NB4 (cell line): Measurements from ENCODE around the gene HAPLN3.
"Not testable (repeated sequence)": the region's sequence is repeated elsewhere in the genome, so short reads cannot be mapped to it uniquely, and the experiment has no call there.

ENCODE experiments used
- CTCF ChIP-seq: IDR thresholded peaks from one replicate; pipeline ENCODE4 v1.5.1; 2012; ENCODE audit warnings: low read depth, low read length
- POLR2A ChIP-seq: IDR thresholded peaks from 2 replicates; pipeline ENCODE4 v1.6.1; 2011; ENCODE audit warnings: mild to moderate bottlenecking; ENCODE audit not compliant: insufficient read length; ENCODE audit errors: extremely low read depth

- TF ChIP-seq POLR2A, CTCF: not testable (repeated sequence)
These were observed 32.8 kb upstream of the HAPLN3 start for GRCh38 chr15:88928192-88928591.
